GM23338 (cell line): ENCODE results near the gene CFAP44. TPM values are rescaled to one million over a fixed set of nuclear protein-coding genes. Genes with fewer than 3 reads are reported as not detected.

Source experiments
- ATAC-seq: fragments of 200-7000 bp; cut with Tn5 transposase; 3 replicates; pipeline ENCODE4 v1.9.1; 2020
- DNase-seq: peaks from one replicate; pipeline ENCODE4 v3.0.0-alpha.2; 2015; ENCODE audit warnings: low spot score
- H2AFZ ChIP-seq: fragments of 200-600 bp; sonication (generic); 2 replicates; pipeline ENCODE4 v1.8.0; 2016; ENCODE audit warnings: antibody characterized with exemption, mild to moderate bottlenecking, moderate library complexity
- H3F3A ChIP-seq: fragments of 200-600 bp; sonication (generic); replicated peaks from 2 replicates; pipeline ENCODE4 v1.8.0; 2017; ENCODE audit warnings: antibody characterized with exemption, mixed run types, low read depth
- H3K27ac ChIP-seq: fragments of 200-600 bp; sonication (generic); 2 replicates; pipeline ENCODE4 v1.6.1; 2016; ENCODE audit warnings: low read depth
- H3K27me3 ChIP-seq: fragments of 200-600 bp; sonication (generic); 2 replicates; pipeline ENCODE4 v1.8.0; 2016; ENCODE audit warnings: mild to moderate bottlenecking, mixed run types, moderate library complexity; ENCODE audit not compliant: insufficient read depth
- H3K36me3 ChIP-seq: fragments of 200-600 bp; sonication (generic); 2 replicates; pipeline ENCODE4 v1.8.0; 2016; ENCODE audit warnings: mild to moderate bottlenecking; ENCODE audit not compliant: insufficient read depth
- H3K4me1 ChIP-seq: fragments of 200-600 bp; sonication (generic); 2 replicates; pipeline ENCODE4 v1.8.0; 2016; ENCODE audit warnings: mild to moderate bottlenecking, moderate library complexity; ENCODE audit not compliant: insufficient read depth
- H3K4me2 ChIP-seq: fragments of 200-600 bp; sonication (generic); 2 replicates; pipeline ENCODE4 v1.7.1; 2017; ENCODE audit warnings: mixed run types
- H3K4me3 ChIP-seq: fragments of 200-600 bp; sonication (generic); 2 replicates; pipeline ENCODE4 v1.6.1; 2016; ENCODE audit warnings: mixed run types
- H3K79me2 ChIP-seq: fragments of 200-600 bp; sonication (generic); replicated peaks from 2 replicates; pipeline ENCODE4 v1.8.0; 2017; ENCODE audit warnings: mild to moderate bottlenecking; ENCODE audit not compliant: insufficient read depth
- H3K9me2 ChIP-seq: fragments of 200-600 bp; sonication (generic); 2 replicates; pipeline ENCODE4 v1.8.0; 2017; ENCODE audit not compliant: insufficient read depth
- H4K20me1 ChIP-seq: fragments of 200-600 bp; sonication (generic); replicated peaks from 2 replicates; pipeline ENCODE4 v1.8.0; 2017; ENCODE audit warnings: mild to moderate bottlenecking; ENCODE audit not compliant: insufficient read depth
- H3K27ac Mint-ChIP-seq: 2 replicates; pipeline ENCODE4 v1.8.0; 2020; ENCODE audit warnings: inconsistent platforms, mild to moderate bottlenecking, moderate library complexity, mixed read lengths
- H3K27me3 Mint-ChIP-seq: 3 replicates; pipeline ENCODE4 v1.8.0; 2022; ENCODE audit warnings: low read depth, mild to moderate bottlenecking, moderate library complexity, mixed read lengths, inconsistent platforms; ENCODE audit not compliant: insufficient read depth, poor library complexity
- H3K36me3 Mint-ChIP-seq: 3 replicates; pipeline ENCODE4 v1.8.0; 2021; ENCODE audit warnings: low read depth, mild to moderate bottlenecking, inconsistent platforms, moderate library complexity, mixed read lengths
- H3K4me1 Mint-ChIP-seq: 3 replicates; pipeline ENCODE4 v1.8.0; 2020; ENCODE audit warnings: mild to moderate bottlenecking, inconsistent platforms, mixed read lengths
- H3K4me3 Mint-ChIP-seq: 3 replicates; pipeline ENCODE4 v1.8.0; 2021; ENCODE audit warnings: moderate library complexity, mild to moderate bottlenecking, inconsistent platforms, mixed read lengths
- H3K9me3 Mint-ChIP-seq: 3 replicates; pipeline ENCODE4 v1.8.0; 2020; ENCODE audit warnings: moderate library complexity, mild to moderate bottlenecking, inconsistent platforms, mixed read lengths
- CREB1 ChIP-seq: fragments of 250-450 bp; sonication (Bioruptor Pico); IDR thresholded peaks from 2 replicates; pipeline ENCODE4 v1.5.0; 2020; ENCODE audit warnings: low read depth, mild to moderate bottlenecking, moderate library complexity
- CTCF ChIP-seq, 2 experiments: fragments of 200-600 bp in 1 of 2; sonication (generic) in 1 of 2; conservative IDR thresholded peaks; 2 replicates each; pipeline versions ENCODE4 v1.5.1 to v1.6.1; 2016 to 2017; ENCODE audit warnings: antibody characterized with exemption in 2 of 2, low read depth in 2 of 2, mild to moderate bottlenecking in 2 of 2, moderate library complexity in 1 of 2
- ETS1 ChIP-seq: IDR thresholded peaks from 2 replicates; pipeline ENCODE4 v1.6.1; 2016; ENCODE audit warnings: antibody characterized with exemption
- EZH2 ChIP-seq: fragments of 200-600 bp; sonication (generic); IDR thresholded peaks from one replicate; pipeline ENCODE4 v1.8.0; 2017; ENCODE audit warnings: antibody characterized with exemption, mild to moderate bottlenecking, low read depth; ENCODE audit not compliant: unreplicated experiment
- EZH2phosphoT487 ChIP-seq: fragments of 200-600 bp; sonication (generic); IDR thresholded peaks from one replicate; pipeline ENCODE4 v1.8.1; 2018; ENCODE audit warnings: antibody characterized with exemption; ENCODE audit not compliant: unreplicated experiment
- JUNB ChIP-seq: IDR thresholded peaks from one replicate; pipeline ENCODE4 v1.6.1; 2016; ENCODE audit warnings: antibody characterized with exemption; ENCODE audit not compliant: unreplicated experiment
- NANOG ChIP-seq: IDR thresholded peaks from 2 replicates; pipeline ENCODE4 v1.6.1; 2016; ENCODE audit warnings: antibody characterized with exemption, borderline replicate concordance
- POLR2AphosphoS5 ChIP-seq: IDR thresholded peaks from 2 replicates; pipeline ENCODE4 v1.6.1; 2016; ENCODE audit warnings: antibody characterized with exemption, low read depth
- STAT1 ChIP-seq: IDR thresholded peaks from one replicate; pipeline ENCODE4 v1.6.1; 2016; ENCODE audit warnings: antibody characterized with exemption; ENCODE audit not compliant: unreplicated experiment
- ZNF114 ChIP-seq: fragments of 250-450 bp; sonication (Bioruptor Pico); IDR thresholded peaks from 2 replicates; pipeline ENCODE4 v1.5.0; 2020; ENCODE audit warnings: mild to moderate bottlenecking, moderate library complexity
- ZNF331 ChIP-seq: fragments of 250-450 bp; sonication (Bioruptor Pico); IDR thresholded peaks from 2 replicates; pipeline ENCODE4 v1.5.0; 2020; ENCODE audit warnings: low read depth, mild to moderate bottlenecking, moderate library complexity
- ZNF462 ChIP-seq: fragments of 250-450 bp; sonication (Bioruptor Pico); IDR thresholded peaks from 2 replicates; pipeline ENCODE4 v1.5.0; 2020; ENCODE audit warnings: mild to moderate bottlenecking, moderate library complexity
- polyA plus RNA-seq: library from polyadenylated mRNA; unstranded; fragments of >200 nt; fragmentation: Nextera tagmentation; extraction: Ambion mirVana; gene quantifications from 2 replicates; pipeline ENCODE4 v1.2.1, GENCODE V29; 2016
- total RNA-seq: library from RNA; depleted of rRNA; stranded (reverse); fragments of >200 nt; shearing (Covaris generic); gene quantifications from 2 replicates; pipeline ENCODE4 v1.2.3, GENCODE V29; 2014
- TF ChIP-seq, protein P1 (sequence below): IDR thresholded peaks from one replicate; pipeline ENCODE4 v1.6.1; 2018; ENCODE audit warnings: antibody characterized with exemption; ENCODE audit not compliant: unreplicated experiment

CFAP44 gene
- total and polyA plus RNA-seq, 2 experiments from 2014 or later: 0.39 to 0.73 TPM

- Mint-ChIP-seq H3K9me3 (no peaks in the 10 kb centered on the region), H3K4me3 (no peak overlapping the region), H3K27me3 (no peaks in the 10 kb centered on the region), H3K4me1 (no peaks in the 10 kb centered on the region), H3K27ac (no peak overlapping the region), H3K36me3 (peaks cover 6% of the 10 kb centered on the region)
- no peak for ATAC-seq
- H3K27ac ChIP-seq: no peak overlapping the region
- no peaks in the 10 kb centered on the region; the same call in none of the 2 replicates for H3K36me3 ChIP-seq
- TF ChIP-seq CTCF (conservative IDR thresholded peaks at IDR 0.05; ENCODE audit: low read depth in 2 of 2) (no peak), ZNF331 (CRISPR knock-in tag) (no peak), STAT1 (no peak), ZNF114 (no peak), NANOG (no peak), ZNF462 (CRISPR knock-in tag) (no peak), EZH2 (no peak), ETS1 (no peak), JUNB (no peak), POLR2AphosphoS5 (no peak), EZH2phosphoT487 (no peak), CREB1 (CRISPR knock-in tag) (no peak)
- TF ChIP-seq, protein P1, sequence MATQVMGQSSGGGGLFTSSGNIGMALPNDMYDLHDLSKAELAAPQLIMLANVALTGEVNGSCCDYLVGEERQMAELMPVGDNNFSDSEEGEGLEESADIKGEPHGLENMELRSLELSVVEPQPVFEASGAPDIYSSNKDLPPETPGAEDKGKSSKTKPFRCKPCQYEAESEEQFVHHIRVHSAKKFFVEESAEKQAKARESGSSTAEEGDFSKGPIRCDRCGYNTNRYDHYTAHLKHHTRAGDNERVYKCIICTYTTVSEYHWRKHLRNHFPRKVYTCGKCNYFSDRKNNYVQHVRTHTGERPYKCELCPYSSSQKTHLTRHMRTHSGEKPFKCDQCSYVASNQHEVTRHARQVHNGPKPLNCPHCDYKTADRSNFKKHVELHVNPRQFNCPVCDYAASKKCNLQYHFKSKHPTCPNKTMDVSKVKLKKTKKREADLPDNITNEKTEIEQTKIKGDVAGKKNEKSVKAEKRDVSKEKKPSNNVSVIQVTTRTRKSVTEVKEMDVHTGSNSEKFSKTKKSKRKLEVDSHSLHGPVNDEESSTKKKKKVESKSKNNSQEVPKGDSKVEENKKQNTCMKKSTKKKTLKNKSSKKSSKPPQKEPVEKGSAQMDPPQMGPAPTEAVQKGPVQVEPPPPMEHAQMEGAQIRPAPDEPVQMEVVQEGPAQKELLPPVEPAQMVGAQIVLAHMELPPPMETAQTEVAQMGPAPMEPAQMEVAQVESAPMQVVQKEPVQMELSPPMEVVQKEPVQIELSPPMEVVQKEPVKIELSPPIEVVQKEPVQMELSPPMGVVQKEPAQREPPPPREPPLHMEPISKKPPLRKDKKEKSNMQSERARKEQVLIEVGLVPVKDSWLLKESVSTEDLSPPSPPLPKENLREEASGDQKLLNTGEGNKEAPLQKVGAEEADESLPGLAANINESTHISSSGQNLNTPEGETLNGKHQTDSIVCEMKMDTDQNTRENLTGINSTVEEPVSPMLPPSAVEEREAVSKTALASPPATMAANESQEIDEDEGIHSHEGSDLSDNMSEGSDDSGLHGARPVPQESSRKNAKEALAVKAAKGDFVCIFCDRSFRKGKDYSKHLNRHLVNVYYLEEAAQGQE: no peak
- no peak overlapping the region for H3K4me3 ChIP-seq
- no peaks in the 10 kb centered on the region for H3K79me2 ChIP-seq
- no peaks in the 10 kb centered on the region for H3K27me3 ChIP-seq
- no peaks in the 10 kb centered on the region for H4K20me1 ChIP-seq
- no peak overlapping the region for H2AFZ ChIP-seq
- no peak overlapping the region for H3K4me2 ChIP-seq
- H3K9me2 ChIP-seq: no peaks in the 10 kb centered on the region
- no peaks in the 10 kb centered on the region for H3K4me1 ChIP-seq
- no peak for DNase-seq
- no peaks in the 10 kb centered on the region for H3F3A ChIP-seq
Measured at GRCh38 chr3:113450911-113451310, 9.6 kb upstream of the CFAP44 start.
